Epidermal melanocyte (primary cell): Measurements from ENCODE around the gene LRRC57.
"Not testable (repeated sequence)": the region's sequence is repeated elsewhere in the genome, so short reads cannot be mapped to it uniquely, and the experiment has no call there.

Experiments
- DNase-seq: peaks from one replicate; pipeline ENCODE4 v3.0.0; 2011; ENCODE audit warnings: low spot score; ENCODE audit not compliant: insufficient read length

Gene LRRC57

DNA sequence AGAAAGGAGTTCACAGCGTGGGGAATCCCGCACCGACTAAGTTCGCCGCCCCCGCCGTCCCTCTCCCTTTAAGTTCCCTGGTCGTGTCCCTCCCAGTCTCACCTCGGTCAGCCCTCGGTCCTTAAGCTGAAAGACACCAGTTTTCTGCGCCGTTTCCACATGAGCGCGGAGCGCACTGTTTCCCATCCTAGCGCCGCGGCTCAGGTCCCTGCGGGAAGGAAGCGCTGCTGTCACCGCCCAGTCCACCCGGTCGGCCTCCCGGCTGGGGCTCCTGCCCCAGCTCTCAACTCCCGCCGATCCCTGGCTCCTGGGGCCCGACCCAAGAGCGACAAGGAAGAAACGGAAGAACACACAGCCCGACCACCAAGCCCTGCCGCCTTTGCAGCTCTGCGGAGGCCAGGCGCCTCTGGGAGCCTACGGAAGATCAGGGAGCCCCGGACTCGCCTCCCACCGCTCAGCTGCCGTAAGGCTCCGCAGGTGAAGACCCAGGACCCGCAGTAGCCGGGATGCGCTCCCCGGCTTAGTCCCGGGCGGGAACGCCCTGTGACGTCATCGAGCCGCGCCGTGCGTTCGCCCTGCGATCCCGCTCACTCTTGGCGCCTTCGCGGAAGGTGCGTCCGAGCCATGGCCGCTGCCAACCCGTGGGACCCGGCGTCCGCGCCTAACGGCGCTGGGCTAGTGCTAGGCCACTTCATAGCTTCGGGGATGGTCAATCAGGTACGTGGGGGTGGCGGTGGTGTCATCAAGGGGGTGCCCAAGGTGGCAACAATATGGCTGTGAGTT is at the start of gene LRRC57, which contains the start of gene HAUS2:
Gene LRRC57 (minus strand): TSS at position 545 of the 783 bp plus-strand sequence. CDS start 359 bp downstream, at position 186.
Gene HAUS2 (plus strand): TSS at position 590 of the 783 bp plus-strand sequence. CDS start 35 bp downstream, at position 625.
- DNase-seq: peak; percentile 86

DNA sequence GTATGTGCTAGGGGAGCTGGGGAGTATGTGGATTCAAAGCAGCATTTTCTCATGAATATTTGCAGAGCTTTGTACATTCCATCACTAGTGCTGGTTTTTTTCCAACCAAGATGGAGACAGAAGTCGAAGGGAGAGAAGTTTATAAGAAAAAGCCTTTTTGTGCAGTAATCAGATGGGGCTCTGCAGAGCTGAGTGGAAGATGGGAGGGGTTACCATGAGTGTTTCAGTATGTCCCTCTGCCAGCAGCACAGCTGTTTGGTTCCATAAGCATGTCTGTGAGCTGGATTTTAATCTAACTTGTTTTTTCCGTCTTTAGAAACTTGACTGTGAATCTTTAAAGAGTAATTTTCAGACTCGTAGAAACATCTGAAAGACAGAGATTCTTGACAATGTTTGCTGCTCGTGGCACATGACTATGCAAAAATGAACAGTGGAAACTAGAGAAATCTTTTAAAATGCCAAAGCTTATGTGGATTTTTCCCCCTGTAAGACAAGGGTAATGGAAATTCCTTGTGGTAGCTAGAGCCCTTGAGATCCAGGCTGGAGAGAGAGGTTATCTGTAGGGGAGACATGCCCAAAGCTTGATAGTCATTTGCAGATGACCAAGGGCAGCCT is 47.1 kb upstream of the LRRC57 start:
- no peak for DNase-seq

DNA sequence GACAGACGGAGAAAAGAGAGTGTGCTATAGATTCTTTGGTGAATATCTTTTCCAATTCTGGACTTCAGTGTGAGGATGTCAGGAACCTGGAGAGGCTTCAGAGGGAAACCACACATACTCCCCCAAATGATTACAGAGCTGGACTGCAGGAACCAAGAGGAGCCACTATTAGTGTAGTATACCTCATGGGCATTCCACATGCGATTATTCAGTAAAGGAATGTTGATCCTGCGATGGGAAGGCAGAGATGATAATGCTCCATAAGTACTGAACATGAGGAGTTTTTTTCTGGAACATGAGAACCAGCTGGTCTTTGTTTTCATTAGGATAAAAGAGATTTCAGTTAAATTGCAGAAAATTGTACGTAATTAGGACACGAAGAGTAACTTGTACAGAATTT is 45.5 kb upstream of the LRRC57 start:
- no peak for DNase-seq

DNA sequence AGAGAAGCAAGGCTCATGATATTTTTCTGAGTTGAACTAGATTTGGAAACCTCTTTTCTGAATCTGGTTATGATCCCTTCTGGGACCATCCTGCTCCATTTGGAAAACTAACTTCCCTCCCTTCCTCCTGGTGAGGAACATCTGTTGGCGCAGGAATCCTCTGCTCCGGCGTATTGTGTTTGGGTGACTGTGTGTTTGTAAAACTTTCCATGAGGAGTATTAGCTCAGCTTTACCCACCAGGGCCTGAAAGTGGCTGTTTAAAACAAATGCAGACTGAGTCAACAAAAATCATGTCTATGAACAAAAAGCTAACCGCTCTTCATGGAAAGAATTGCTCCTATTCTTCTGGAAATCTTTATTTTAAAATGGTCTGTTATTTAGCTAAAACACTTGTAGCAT is 44.5 kb upstream of the LRRC57 start:
- DNase-seq: no peak

DNA sequence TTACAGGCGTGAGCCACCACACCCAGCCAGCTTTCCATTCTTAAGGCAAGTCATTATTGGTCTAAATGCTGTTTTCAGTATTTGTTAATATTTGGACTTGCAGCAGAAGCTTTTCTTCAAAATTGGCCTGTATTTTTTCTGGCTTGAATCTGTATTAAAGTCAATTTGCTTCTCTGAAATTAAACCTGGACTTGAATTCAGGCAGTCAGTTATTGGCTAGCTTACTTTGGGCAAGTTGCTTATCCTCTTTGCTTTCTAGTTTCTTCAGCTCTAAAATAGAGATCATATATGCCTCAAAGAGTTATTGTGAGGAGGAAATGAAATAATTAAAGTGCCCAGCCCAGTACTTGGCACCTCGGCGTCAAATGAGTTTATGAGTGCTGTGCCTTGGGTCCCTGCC is 44.1 kb upstream of the LRRC57 start:
- no peak for DNase-seq

DNA sequence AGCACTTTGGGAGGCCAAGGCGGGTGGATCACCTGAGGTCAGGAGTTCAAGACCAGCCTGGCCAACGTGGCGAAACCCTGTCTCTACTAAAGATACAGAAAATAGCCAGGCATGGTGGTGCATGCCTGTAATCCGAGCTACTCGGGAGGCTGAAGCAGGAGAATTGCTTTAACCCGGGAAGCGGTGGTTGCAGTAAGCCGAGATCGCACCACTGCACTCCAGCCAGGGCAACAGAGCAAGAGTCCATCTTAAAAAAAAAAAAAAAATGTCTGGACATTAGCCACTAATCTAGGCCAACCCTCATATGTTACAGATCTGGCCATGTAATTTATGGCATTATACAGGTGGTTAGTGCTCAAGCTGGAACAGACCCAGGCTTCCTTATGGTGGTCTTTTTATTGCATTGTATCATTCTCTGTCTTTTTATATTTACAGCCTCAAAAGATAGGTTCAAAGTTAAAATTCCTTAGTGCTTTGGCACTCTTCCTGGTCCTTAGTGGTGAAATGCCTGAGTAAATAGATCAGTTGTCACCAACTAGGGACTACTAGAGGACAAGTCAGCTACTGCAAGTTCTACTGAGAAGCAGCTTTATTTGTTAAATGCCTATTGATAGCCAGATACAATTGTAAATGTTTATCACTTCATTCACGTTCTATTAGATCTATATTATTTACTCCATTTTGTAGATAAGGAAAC is 42.8 kb upstream of the LRRC57 start:
- peak; percentile 31 for DNase-seq

DNA sequence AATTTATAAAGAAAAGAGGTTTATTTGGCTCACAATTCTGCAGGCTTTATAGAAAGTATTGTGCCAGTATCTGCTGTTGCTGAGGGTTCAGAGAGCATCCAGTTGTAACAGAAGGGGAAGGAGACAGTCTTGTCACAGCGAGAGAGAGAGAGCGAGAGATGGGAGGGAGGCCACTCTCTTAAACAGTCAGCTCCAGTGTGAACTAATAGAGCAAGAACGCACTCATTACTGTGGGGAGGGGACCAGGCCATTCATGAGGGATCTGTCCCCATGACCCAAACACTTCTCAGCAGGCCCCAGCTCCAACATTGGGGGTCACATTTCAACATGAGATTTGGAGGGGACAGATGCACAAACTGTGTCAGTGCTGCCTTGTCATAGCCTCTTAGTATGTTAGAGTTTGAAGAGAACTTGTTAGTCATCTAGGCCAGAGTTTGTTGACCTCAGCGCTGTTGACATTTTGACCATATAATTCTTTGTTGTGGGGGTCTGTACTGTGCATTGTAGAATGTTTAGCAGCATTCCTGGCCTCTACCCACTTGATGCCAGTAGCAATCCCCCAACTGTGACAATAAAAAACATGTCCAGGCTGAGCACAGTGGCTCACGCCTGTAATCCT is 42.1 kb upstream of the LRRC57 start:
- no peak for DNase-seq

DNA sequence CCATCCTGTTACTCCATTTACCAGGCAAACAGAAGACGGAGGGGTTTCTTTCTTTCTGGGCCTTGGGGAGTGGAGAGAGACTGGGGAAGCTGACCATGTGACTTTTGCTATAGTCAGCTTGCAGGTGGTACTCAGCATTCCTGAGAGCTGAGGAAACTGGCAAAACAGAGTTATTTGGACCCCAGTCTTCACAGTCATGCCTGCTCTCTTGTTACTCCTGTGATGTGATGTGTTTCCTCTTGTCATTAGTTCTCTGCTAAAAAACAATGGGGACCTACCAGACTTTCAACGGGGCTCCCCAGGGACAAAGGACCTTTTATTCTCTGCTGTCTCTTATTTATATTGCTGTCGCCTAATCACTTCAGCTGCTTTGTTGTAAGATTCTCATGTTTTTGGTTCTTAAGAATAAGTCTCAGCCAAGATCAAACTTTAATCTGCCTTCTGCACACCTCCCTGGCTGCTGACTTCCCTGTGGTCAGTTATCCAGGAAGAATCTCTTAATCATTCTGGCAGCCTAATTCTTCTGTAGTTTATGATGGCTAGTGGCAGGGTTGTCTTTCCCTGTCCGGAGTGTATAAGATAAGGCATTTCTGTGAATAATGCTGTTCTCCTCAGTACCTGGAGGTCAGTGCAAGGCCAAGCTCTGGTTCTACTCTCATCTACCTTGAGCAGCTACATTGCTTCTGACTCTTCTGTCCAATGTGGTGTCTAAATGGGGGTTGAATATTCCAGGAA is 35.6 kb upstream of the LRRC57 start:
- DNase-seq: no peak

DNA sequence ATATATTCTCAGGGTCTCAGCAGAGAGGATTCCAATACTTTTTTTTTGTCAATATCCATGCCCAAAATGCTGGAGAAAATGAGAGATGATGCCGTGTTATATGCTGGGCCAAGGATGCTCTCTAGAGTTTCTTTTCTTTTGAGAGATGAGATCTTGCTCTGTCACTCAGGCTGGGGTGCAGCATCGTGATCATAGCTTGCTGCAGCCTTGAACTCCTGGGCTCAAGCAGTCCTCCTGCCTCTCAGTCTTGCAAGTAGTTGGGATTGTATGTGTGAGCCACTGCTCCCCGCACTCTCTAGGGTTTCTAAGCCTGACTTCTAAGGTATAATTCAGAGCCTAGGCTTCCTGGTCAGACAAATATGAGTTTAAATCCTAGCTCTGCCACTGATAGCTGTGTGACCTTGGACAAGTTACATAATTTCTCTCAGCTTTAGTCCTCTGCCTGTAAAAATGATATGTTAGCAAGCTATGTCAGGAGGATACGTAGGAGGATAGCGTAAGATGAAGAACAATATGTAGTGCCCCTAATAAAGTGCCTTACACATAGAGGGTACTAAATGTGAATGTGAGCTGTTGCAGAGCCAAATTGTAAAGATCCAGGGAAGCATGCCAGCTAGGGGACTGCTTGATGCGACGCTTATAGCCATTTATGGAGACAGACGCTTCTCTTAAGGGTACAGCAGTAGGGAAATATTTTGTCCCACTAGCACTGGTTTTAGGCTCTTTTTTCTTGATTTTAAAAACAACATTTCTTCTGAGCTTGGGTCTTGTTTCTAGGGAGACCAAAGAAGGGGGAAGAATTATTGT is 34.2 kb upstream of the LRRC57 start:
- no peak for DNase-seq

DNA sequence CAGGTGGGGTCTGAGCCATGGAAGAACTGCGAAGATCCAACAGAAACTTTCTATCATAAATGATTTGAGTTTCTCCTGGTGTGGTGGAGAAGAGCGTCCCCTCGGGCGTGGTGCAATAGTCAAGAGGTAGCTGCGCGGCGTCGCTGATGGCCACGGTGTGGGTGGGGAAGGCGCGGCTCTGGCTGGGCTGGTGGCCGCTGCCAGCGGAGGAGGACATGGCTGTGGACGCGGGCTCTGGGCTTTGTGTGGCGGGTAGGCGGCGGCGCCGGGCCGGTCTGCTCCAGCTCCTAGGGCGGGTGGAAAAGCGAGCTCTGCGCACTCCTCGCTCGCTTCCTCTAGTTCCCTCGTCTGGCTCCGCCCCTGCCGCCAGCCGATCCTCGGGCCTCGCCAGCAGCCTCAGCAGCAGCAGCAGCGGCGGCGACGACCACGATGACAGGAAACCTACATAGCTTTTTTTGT is 32.7 kb upstream of the LRRC57 start:
- peak; percentile 73 for DNase-seq

DNA sequence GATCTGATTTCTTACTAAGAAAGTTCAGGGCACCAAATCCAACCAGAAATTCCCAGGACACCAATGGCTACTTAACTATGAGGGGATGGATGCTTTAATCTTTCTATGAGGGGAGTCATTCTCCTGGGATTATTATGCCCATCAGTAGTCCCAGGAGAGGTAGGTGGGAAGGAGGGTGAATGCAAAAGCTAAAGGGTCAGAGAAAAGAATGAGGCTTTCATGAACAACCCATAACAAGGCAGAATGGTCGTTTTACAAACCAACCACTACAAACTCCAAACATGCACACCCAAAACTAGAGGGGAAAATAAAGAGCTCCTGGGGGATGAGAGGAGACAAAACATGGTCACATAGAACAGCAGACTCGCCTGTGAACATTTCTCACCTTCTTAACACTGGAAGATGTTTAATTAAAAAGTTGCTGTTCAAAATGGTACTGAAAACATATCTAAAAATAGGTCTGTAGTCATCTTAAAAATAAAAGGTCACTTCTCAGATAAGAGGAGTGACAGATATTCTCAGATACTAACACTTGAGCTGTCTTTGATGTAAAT is 30.5 kb upstream of the LRRC57 start:
- DNase-seq: no peak

DNA sequence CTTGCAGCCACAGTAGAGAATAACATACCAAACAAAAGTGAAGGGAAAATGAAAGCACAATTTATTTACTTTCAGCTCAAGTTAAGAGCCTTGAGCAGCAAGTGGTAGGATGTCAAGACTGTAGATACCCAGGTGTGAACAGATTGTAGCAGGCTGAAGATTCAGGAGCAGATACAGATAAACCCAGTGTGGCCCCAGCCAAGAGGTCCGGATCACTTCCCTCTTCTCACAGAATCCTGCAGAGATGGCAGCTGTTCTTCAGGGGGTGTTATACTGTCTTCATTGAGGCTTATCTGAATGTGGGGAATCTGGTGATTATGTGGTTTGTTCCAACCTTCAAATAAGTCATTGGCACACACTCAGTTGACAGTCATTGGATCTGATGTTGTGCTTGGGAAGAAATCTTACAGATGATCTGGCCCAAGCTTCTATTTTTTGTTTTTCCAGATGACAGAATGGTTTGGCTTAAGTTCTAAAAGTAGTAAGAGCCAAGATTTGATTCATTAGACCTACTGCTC is 29.0 kb upstream of the LRRC57 start:
- DNase-seq: peak; percentile 18

DNA sequence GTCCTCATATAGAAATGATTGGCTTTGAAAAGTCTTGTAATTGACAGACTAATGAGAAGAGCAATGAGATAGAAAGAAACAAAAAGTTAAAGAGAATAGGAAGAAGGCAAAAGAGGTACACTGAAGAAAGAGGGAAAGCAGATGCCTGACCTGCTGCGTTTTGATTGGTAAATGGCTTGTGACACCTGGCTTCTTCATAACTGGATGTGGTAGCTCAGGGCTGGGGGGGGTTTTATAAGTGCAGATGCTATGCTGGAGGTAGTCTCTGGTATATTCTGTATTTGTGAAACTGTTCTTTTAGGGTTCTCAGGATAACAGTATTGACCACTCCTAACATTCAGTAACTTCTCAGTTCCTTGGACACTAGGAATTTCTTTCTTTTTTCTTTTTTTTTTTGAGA is 28.2 kb upstream of the LRRC57 start:
- DNase-seq: no peak

DNA sequence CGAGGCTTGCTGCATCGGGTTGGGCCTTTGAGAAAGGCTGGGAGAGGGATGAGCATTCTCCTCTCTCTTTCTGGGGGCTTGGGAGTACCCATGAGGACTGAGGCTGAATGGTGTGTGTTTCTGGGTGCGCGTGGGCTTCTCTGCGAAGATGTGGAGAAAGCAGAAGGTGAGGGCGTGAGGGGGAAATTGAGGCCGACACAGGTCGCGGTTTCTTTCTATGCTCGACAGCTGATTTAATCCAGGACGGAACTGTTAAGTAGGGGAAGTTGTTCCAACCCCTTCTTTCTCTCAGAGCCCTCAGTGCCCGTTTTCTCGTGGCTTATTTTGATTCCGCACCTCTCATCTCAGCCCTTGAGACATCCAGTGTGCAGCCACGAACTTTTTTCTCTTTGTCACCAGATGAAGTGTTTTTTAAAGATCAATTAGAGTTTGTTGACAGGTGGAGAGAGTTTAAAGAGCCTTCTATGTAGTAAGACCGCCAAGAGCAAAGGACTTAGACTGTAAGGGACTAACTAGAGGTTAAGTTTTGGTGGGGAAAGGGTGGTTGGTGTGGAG is 27.5 kb upstream of the LRRC57 start:
- no peak for DNase-seq

DNA sequence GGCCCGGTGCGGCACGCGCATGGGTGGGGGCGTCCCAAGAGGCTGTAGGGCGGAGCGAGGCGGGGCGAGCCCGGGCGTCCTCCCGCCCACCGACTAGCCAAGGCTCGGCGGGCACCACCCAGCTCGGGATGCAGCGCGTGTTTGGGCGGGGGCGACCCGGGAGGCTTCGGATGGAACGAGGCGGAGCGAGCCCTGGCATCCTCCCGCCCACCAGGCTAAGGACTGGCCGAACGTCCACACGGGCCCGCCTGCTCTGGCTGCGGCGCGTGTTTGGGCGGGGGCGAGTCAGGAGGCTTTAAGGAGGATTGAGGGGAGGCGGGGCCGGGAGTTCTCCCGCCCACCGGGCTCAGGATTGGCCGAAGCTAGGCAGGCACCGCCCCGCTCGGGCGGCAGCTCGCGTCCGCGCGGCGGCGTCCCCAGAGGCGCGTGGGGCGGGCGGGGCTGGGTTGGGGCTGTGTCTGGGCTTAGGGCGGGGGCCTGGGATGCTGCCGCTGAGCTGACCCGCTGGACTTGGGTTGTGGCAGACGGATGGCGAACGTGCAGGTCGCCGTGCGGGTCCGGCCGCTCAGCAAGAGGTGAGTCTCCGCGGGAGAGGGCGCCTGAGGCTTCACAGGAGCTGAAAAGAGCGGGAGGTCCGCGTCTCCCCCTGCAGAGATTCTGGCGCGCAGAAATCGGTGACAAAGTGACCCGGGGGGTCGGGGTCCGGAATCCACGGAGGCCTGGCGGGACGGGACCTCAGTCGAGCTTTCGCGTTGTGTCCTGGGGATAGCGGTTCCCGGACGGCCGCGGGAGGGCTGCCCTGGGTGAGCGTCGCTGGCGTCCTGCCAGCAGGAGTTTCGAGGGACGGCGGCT is 26.8 kb upstream of the LRRC57 start, which contains the start of gene STARD9:
Gene STARD9 (plus strand): TSS at position 419 of the 852 bp plus-strand sequence. CDS start 110 bp downstream, at position 529.
- DNase-seq: peak; percentile 86

DNA sequence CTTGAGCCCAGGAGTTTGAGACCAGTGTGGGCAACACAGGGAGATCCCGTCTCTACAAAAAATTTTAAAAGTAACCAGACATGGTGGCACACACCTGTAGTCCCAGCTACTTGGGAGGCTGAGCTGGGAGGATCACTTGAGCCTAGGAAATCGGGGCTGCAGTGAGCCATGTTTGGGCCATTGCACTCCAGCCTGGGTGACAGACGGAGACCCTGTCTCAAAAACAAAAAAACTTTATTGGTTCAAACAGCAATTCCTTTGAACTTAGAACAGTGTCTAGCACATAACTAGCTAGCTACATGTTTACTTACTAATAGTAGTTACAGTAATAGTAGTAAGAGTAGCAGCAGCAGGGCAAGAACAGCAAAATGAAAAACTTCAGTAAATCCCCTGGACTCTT is 10.1 kb upstream of the LRRC57 start:
- DNase-seq: no peak

DNA sequence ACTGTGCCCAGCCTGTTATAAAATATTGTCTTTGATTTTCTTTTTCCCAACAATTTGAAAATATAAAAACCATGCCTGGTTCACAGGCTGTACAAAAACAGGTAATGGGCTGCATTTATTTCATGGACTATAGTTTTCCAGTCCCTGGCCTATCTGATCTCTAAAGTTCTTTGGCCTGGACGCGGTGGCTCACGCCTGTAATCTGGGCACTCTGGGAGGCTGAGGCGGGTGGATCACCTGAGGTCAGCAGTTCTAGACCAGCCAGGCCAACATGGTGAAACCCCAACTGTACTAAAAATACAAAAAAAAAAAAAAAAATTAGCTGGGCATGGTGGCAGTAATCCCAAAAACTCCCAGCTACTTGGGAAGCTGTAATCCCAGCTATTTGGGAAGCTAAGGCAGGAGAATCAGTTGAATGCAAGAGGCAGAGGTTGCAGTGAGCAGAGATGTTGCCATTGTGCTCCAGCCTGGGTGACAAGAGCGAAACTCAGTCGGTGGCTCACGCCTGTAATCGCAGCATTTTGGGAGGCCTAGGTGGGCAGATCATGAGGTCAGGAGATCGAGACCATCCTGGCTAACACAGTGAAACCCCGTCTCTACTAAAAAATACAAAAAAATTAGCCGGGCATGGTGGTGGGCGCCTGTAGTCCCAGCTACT is 8.1 kb upstream of the LRRC57 start:
- not testable (repeated sequence) for DNase-seq

DNA sequence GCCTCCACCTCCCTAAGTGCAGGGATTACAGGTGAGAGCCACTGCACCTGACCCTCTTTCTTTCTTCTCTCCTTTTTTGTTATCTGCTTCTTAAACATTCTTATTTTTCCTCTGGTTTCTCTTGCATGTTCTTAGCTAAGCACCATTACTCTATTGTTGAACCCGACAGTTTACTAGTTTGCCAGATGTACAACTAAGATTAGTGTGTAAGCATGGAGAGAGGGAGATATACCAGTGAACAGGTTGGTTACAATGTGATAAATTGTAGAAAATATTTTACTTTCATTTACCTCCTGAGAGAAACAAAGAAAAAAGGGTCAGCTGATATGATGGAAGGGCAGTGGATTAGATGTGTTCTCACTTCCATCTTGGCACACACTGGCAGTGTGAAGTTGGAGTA is 5.0 kb upstream of the LRRC57 start:
- no peak for DNase-seq
